Endodermal cell (in vitro differentiated cells): ENCODE measurements around the gene TMEM123. TPM values are rescaled to one million over a fixed set of nuclear protein-coding genes. Genes with fewer than 3 reads are reported as not detected.

Experiments
- DNase-seq: peaks from one replicate; pipeline ENCODE4 v3.0.0-alpha.2; 2017
- H3K27ac ChIP-seq: 2 replicates; pipeline ENCODE4 v1.5.1; 2013; ENCODE audit warnings: mild to moderate bottlenecking, low read depth, low read length, moderate library complexity
- H3K27me3 ChIP-seq: 2 replicates; pipeline ENCODE4 v1.6.1; 2013; ENCODE audit warnings: mild to moderate bottlenecking, low read length, moderate library complexity; ENCODE audit not compliant: insufficient read depth, control insufficient read depth, poor library complexity, severe bottlenecking
- H3K36me3 ChIP-seq: 2 replicates; pipeline ENCODE4 v1.7.0; 2013; ENCODE audit warnings: mild to moderate bottlenecking, low read length, moderate library complexity; ENCODE audit not compliant: control insufficient read depth, insufficient read depth
- H3K4me1 ChIP-seq: one replicate; pipeline ENCODE4 v1.7.0; 2013; ENCODE audit warnings: low read length; ENCODE audit not compliant: control insufficient read depth, insufficient read depth
- H3K4me3 ChIP-seq: 2 replicates; pipeline ENCODE4 v1.5.1; 2013; ENCODE audit warnings: mild to moderate bottlenecking, low read length, moderate library complexity
- H3K9ac ChIP-seq: 2 replicates; pipeline ENCODE4 v1.6.1; 2013; ENCODE audit warnings: mild to moderate bottlenecking, low read length, moderate library complexity; ENCODE audit not compliant: poor library complexity, severe bottlenecking; ENCODE audit errors: extremely low read depth
- H3K9me3 ChIP-seq: 2 replicates; pipeline ENCODE4 v1.6.1; 2013; ENCODE audit warnings: mild to moderate bottlenecking, low read length, moderate library complexity; ENCODE audit not compliant: control insufficient read depth
- H3K27ac Mint-ChIP-seq: 2 replicates; pipeline ENCODE4 v1.8.0; 2020; ENCODE audit warnings: mixed read lengths
- H3K27me3 Mint-ChIP-seq: 2 replicates; pipeline ENCODE4 v1.8.0; 2021; ENCODE audit warnings: mild to moderate bottlenecking, mixed read lengths; ENCODE audit not compliant: insufficient read depth
- H3K36me3 Mint-ChIP-seq: 2 replicates; pipeline ENCODE4 v1.8.0; 2020; ENCODE audit warnings: low read depth, mixed read lengths
- H3K4me1 Mint-ChIP-seq: 2 replicates; pipeline ENCODE4 v1.8.0; 2020; ENCODE audit warnings: mixed read lengths
- H3K4me3 Mint-ChIP-seq: 2 replicates; pipeline ENCODE4 v1.8.0; 2020; ENCODE audit warnings: mild to moderate bottlenecking, moderate library complexity, mixed read lengths
- H3K9me3 Mint-ChIP-seq: 2 replicates; pipeline ENCODE4 v1.8.0; 2020; ENCODE audit warnings: mild to moderate bottlenecking, mixed read lengths
- CTCF ChIP-seq: fragments of 200-600 bp; sonication (generic); conservative IDR thresholded peaks from 2 replicates; pipeline ENCODE4 v1.5.0; 2021; ENCODE audit warnings: antibody characterized with exemption, mild to moderate bottlenecking
- WGBS, 2 experiments: methylation state at CpG; one replicate each; pipeline versions ENCODE4 v1.1.5 to v1.1.7; 2013; ENCODE audit warnings: missing lambda C conversion rate in 2 of 2, mixed read lengths in 1 of 2; ENCODE audit not compliant: insufficient coverage in 1 of 2, insufficient read length in 1 of 2; 5-methylcytosine and 5-hydroxymethylcytosine counted together
- total RNA-seq, 2 donors: library from RNA; stranded (reverse); fragmentation: NEBNext Ultra II Directional in 1 of 2; extraction: Animal tissue kit (Norgen Biotek cat#: 25700) in 1 of 2; gene quantifications; 2 replicates in 1 of 2; 3 replicates in 1 of 2; pipeline ENCODE4 v1.2.1, GENCODE V29; 2021

Gene TMEM123
- total RNA-seq, 2 donors from 2014 or later = 216 to 256 TPM

- WGBS, 2 experiments = 89 to 93% methylated on average over 2 of the region's 2 CpGs
- H3K4me1 Mint-ChIP-seq = peaks cover 17% of the 10 kb centered on the region
- no peaks in the 10 kb centered on the region for H3K27me3 Mint-ChIP-seq
- H3K27ac ChIP-seq = no peak overlapping the region
- H3K9me3 ChIP-seq = peaks cover 52% of the 10 kb centered on the region
- H3K36me3 Mint-ChIP-seq = peaks cover 73% of the 10 kb centered on the region
- no peaks in the 10 kb centered on the region for H3K4me1 ChIP-seq
- TF ChIP-seq CTCF = no peak
- H3K9ac ChIP-seq = no peak overlapping the region
- H3K27me3 ChIP-seq = no peaks in the 10 kb centered on the region
- H3K4me3 Mint-ChIP-seq = no peak overlapping the region
- peaks cover 74% of the 10 kb centered on the region for H3K36me3 ChIP-seq
- peaks cover 50% of the 10 kb centered on the region for H3K9me3 Mint-ChIP-seq
- no peak overlapping the region for H3K4me3 ChIP-seq
- no peak overlapping the region for H3K27ac Mint-ChIP-seq
- no peak for DNase-seq
These were observed 21.2 kb downstream of the TMEM123 start for GRCh38 chr11:102431404-102431803.

GRCh38 chr11:102430158-102430836 is 22.3 kb downstream of the TMEM123 start:
- H3K9ac ChIP-seq = no peak overlapping the region
- no peak overlapping the region for H3K4me3 ChIP-seq
- Mint-ChIP-seq H3K4me1 (peaks cover 18% of the 10 kb centered on the region), H3K27me3 (no peaks in the 10 kb centered on the region), H3K4me3 (no peak overlapping the region), H3K36me3 (peaks cover 64% of the 10 kb centered on the region), H3K27ac (no peak overlapping the region), H3K9me3 (peaks cover 44% of the 10 kb centered on the region)
- H3K4me1 ChIP-seq = no peaks in the 10 kb centered on the region
- H3K27ac ChIP-seq = peak overlapping the region; percentile 55
- H3K9me3 ChIP-seq = peaks cover 41% of the 10 kb centered on the region
- no peaks in the 10 kb centered on the region for H3K27me3 ChIP-seq
- TF ChIP-seq CTCF = no peak
- no peak for DNase-seq
- H3K36me3 ChIP-seq = peaks cover 63% of the 10 kb centered on the region
- 94% methylated on average over 3 of the region's 3 CpGs; no CpG with 5 or more reads in 1 of the 2 experiments for WGBS, 2 experiments

- peak overlapping the region; percentile 2 for H3K27ac ChIP-seq
- Mint-ChIP-seq H3K4me1 (peaks cover 18% of the 10 kb centered on the region), H3K27me3 (no peaks in the 10 kb centered on the region), H3K27ac (no peak overlapping the region), H3K36me3 (peaks cover 65% of the 10 kb centered on the region), H3K9me3 (peaks cover 39% of the 10 kb centered on the region), H3K4me3 (no peak overlapping the region)
- 90 to 95% methylated on average over 2 to 4 of the region's 4 CpGs for WGBS, 2 experiments
- no peak for DNase-seq
- peaks cover 58% of the 10 kb centered on the region for H3K36me3 ChIP-seq
- H3K4me1 ChIP-seq = no peaks in the 10 kb centered on the region
- no peak overlapping the region for H3K9ac ChIP-seq
- no peaks in the 10 kb centered on the region for H3K27me3 ChIP-seq
- H3K9me3 ChIP-seq = peaks cover 35% of the 10 kb centered on the region
- no peak for TF ChIP-seq CTCF
- no peak overlapping the region for H3K4me3 ChIP-seq
These were observed 22.9 kb downstream of the TMEM123 start for GRCh38 chr11:102429691-102430090.
